ENCODE data around the gene TFPI. TPM values are rescaled to one million over a fixed set of nuclear protein-coding genes. Genes with fewer than 3 reads are reported as not detected.
A peak's percentile ranks its signal among the peaks of the same experiment; 100 is the strongest.

Gene TFPI
- total RNA-seq, 1 experiment from 2014 or later = 129 TPM

DNA sequence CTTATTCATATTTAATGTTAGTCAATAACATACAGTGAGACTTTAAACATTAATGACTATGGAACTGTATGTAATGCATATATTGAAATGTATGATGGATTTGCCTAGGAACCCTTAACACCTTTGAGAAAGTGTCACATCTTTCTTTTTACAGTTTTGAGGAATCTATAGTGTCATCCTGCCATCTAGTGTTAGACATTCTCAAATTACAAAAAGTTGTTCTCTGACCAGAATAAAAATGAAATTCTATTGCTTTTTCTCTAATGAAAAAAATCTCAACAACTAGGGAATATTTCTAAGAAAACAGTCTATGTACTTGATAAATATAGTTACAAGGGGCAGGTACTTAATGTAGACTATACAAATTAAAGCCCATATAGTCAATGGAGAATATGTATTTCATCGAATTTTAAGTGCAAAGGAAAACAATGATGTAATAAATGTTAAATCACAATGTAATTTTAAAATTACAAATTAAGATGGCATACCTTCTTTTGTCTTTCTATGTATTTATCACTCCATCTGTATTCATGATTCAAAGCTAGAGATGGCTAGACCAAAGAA, 101.1 kb downstream of the TFPI start:
- CTCF ChIA-PET = no interaction called here
- DNase-seq (ENCODE audit: low read depth, low spot score) = peak; percentile 20
- POLR2A ChIA-PET = no interaction called here
- in situ Hi-C loops (cut with HindIII; ENCODE audit: low pct_unique_long_range_greater_than_20kb, low sequenced_read_pairs) (no loop called here), intact Hi-C loops (cut with micrococcal nuclease; ENCODE audit: unreplicated experiment) (loop anchor here (2.0 to 5.0 kb wide), 3 partner anchors 314 to 592 kb away; no protein-coding TSS in a partner anchor)
- no TSS peak for BruUV-seq (replicated peaks)
- no peaks in the 10 kb centered on the region for H3K36me3 ChIP-seq (ENCODE audit: control insufficient read depth, insufficient read depth, low read length)
- no peak for ATAC-seq
- TF ChIP-seq TCF7L2 (IDR thresholded peaks at IDR 0.05; ENCODE audit: low read depth, low read length) (no peak), POLR2AphosphoS5 (IDR thresholded peaks at IDR 0.05; ENCODE audit: low read depth, low read length) (no peak)
- TF ChIP-seq, protein P1, sequence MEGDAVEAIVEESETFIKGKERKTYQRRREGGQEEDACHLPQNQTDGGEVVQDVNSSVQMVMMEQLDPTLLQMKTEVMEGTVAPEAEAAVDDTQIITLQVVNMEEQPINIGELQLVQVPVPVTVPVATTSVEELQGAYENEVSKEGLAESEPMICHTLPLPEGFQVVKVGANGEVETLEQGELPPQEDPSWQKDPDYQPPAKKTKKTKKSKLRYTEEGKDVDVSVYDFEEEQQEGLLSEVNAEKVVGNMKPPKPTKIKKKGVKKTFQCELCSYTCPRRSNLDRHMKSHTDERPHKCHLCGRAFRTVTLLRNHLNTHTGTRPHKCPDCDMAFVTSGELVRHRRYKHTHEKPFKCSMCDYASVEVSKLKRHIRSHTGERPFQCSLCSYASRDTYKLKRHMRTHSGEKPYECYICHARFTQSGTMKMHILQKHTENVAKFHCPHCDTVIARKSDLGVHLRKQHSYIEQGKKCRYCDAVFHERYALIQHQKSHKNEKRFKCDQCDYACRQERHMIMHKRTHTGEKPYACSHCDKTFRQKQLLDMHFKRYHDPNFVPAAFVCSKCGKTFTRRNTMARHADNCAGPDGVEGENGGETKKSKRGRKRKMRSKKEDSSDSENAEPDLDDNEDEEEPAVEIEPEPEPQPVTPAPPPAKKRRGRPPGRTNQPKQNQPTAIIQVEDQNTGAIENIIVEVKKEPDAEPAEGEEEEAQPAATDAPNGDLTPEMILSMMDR (IDR thresholded peaks at IDR 0.05) = peak; percentile 43; the same call in 1 of the 2 replicates
- no peaks in the 10 kb centered on the region for H3K27me3 ChIP-seq (ENCODE audit: control insufficient read depth, insufficient read depth, low read length)
- H3K9me3 ChIP-seq (ENCODE audit: control insufficient read depth, insufficient read depth, low read depth, low read length) = no peaks in the 10 kb centered on the region
- no peaks in the 10 kb centered on the region; the same call in 1 of the 2 replicates for H3K4me1 ChIP-seq (ENCODE audit: control insufficient read depth, insufficient read depth, low read length)
- H3K4me3 ChIP-seq (ENCODE audit: low read depth in 2 of 2, low read length in 2 of 2) = no peak overlapping the region
- no peak overlapping the region; the same call in 1 of the 2 replicates for H3K27ac ChIP-seq (ENCODE audit: low read length)

DNA sequence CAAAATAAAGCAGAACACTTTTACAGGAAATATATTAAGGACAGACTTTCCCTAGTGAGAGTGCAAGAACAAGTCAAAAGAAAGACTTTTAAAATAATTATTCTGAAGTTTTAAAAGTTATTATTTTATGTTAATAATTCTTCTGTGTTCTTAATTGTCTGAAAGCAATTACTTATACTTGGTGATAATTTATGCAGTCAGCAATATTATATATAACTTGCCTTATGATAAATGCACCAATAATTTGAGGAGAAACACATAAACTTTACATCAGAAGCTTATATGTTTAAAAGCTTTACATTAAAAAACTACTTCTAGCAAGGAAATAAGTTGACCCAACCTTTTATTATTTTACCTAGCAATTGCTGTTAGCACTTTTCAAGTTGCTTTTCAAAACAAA, 102.7 kb downstream of the TFPI start:
- ChIA-PET CTCF (no interaction called here), POLR2A (no interaction called here)
- TF ChIP-seq POLR2AphosphoS5 (IDR thresholded peaks at IDR 0.05; ENCODE audit: low read depth, low read length) (no peak), TCF7L2 (IDR thresholded peaks at IDR 0.05; ENCODE audit: low read depth, low read length) (no peak), SIN3A (IDR thresholded peaks at IDR 0.05; ENCODE audit: borderline replicate concordance, insufficient read depth, low read depth, low read length) (no peak)
- TF ChIP-seq, protein P1 (IDR thresholded peaks at IDR 0.05) = no peak
- TF ChIP-seq, protein P2, sequence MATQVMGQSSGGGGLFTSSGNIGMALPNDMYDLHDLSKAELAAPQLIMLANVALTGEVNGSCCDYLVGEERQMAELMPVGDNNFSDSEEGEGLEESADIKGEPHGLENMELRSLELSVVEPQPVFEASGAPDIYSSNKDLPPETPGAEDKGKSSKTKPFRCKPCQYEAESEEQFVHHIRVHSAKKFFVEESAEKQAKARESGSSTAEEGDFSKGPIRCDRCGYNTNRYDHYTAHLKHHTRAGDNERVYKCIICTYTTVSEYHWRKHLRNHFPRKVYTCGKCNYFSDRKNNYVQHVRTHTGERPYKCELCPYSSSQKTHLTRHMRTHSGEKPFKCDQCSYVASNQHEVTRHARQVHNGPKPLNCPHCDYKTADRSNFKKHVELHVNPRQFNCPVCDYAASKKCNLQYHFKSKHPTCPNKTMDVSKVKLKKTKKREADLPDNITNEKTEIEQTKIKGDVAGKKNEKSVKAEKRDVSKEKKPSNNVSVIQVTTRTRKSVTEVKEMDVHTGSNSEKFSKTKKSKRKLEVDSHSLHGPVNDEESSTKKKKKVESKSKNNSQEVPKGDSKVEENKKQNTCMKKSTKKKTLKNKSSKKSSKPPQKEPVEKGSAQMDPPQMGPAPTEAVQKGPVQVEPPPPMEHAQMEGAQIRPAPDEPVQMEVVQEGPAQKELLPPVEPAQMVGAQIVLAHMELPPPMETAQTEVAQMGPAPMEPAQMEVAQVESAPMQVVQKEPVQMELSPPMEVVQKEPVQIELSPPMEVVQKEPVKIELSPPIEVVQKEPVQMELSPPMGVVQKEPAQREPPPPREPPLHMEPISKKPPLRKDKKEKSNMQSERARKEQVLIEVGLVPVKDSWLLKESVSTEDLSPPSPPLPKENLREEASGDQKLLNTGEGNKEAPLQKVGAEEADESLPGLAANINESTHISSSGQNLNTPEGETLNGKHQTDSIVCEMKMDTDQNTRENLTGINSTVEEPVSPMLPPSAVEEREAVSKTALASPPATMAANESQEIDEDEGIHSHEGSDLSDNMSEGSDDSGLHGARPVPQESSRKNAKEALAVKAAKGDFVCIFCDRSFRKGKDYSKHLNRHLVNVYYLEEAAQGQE (IDR thresholded peaks at IDR 0.05; ENCODE audit: insufficient read depth in 1 of 2, low read depth in 2 of 2, low read length in 1 of 2) = no peak
- DNase-seq (ENCODE audit: low read depth, low spot score) (no peak), ATAC-seq (no peak)
- Histone ChIP-seq H3K9me3 (ENCODE audit: control insufficient read depth, insufficient read depth, low read depth, low read length) (no peaks in the 10 kb centered on the region), H3K4me3 (ENCODE audit: low read depth in 2 of 2, low read length in 2 of 2) (no peak overlapping the region), H3K36me3 (ENCODE audit: control insufficient read depth, insufficient read depth, low read length) (no peaks in the 10 kb centered on the region), H3K27ac (ENCODE audit: low read length) (no peak overlapping the region), H3K4me1 (ENCODE audit: control insufficient read depth, insufficient read depth, low read length) (no peaks in the 10 kb centered on the region; the same call in 1 of the 2 replicates), H3K27me3 (ENCODE audit: control insufficient read depth, insufficient read depth, low read length) (no peaks in the 10 kb centered on the region)
- BruUV-seq (replicated peaks) = no TSS peak
- in situ Hi-C loops (cut with HindIII; ENCODE audit: low pct_unique_long_range_greater_than_20kb, low sequenced_read_pairs) (no loop called here), intact Hi-C loops (cut with micrococcal nuclease; ENCODE audit: unreplicated experiment) (loop anchor here (5.0 kb wide), 1 partner anchor 549 kb away; no protein-coding TSS in a partner anchor)

All from Panc1 (cell line).